ENCODE data around the gene CYB5R4.
A peak's percentile ranks its signal among the peaks of the same experiment; 100 is the strongest.

CYB5R4 gene

DNA sequence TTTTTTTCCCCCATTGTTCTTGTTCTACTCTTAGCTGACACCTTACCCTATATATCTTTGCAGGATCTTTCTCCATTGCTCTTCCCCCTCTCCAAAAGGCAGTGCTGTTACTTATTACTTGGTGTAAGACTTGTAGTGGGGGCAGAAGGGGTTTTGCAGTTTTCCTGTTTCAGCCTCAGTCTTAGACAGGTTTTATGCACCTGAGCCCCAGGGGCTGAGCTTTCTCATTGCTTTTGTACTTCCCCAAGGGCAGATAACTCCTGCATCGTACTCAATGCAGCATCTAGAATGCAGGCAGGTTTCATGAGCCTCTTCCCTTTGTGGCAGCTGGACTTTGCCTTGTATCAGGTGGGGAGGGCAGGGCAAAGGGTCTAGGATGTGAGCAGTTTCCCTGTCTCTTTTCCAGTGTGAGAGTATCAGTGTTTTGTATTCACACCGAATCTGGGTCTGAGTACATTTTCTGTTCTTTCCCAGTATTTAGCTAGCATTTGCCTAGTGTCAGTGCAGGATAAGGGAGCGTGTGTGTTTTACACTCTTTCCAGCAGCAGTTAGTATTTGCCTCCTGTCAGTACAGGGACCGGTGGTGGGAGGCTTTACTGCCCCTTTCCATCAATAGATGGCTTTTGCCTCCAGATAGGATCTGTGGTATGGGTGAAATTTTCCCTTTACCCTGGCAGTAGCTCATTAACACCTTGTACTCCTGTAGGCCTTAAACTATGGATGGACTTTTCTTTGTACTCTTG, 19.6 kb downstream of the CYB5R4 start:
- Histone ChIP-seq H3K4me2 (ENCODE audit: low read length) (no peak overlapping the region), H3K4me1 (no peaks in the 10 kb centered on the region), H3K27ac (no peak overlapping the region), H3K79me2 (peaks cover 9% of the 10 kb centered on the region), H3K9ac (no peak overlapping the region), H3K27me3 (ENCODE audit: control insufficient read depth, insufficient read depth, low read length) (no peaks in the 10 kb centered on the region), H2AFZ (no peak overlapping the region), H3K36me3 (ENCODE audit: control insufficient read depth, insufficient read depth, low read length) (no peaks in the 10 kb centered on the region), H3K9me3 (ENCODE audit: control insufficient read depth, low read length) (no peaks in the 10 kb centered on the region), H3K4me3 (ENCODE audit: low read depth, low read length) (no peak overlapping the region)
- TF ChIP-seq, protein P1, sequence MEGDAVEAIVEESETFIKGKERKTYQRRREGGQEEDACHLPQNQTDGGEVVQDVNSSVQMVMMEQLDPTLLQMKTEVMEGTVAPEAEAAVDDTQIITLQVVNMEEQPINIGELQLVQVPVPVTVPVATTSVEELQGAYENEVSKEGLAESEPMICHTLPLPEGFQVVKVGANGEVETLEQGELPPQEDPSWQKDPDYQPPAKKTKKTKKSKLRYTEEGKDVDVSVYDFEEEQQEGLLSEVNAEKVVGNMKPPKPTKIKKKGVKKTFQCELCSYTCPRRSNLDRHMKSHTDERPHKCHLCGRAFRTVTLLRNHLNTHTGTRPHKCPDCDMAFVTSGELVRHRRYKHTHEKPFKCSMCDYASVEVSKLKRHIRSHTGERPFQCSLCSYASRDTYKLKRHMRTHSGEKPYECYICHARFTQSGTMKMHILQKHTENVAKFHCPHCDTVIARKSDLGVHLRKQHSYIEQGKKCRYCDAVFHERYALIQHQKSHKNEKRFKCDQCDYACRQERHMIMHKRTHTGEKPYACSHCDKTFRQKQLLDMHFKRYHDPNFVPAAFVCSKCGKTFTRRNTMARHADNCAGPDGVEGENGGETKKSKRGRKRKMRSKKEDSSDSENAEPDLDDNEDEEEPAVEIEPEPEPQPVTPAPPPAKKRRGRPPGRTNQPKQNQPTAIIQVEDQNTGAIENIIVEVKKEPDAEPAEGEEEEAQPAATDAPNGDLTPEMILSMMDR (IDR thresholded peaks at IDR 0.05): no peak

DNA sequence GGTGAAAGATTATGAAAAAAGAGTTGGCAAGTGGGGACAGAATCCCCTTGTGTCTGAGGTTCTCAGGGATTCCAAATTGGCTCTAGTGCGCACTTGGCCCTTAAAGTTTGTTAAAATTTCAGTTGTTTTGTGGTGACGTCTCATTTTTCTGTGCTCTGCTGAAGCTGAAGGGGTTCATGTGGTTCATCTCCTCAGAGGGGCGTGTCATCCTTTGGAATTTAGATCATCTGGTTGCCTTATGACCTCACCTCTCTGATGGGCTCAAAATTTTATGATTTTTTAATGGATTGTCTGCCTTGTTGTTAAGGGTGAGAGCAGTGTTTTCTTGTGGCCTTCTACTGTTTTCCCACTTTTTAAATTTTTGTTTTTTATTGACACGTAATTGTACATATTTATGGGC, 20.3 kb downstream of the CYB5R4 start:
- TF ChIP-seq, protein P1 (IDR thresholded peaks at IDR 0.05): no peak
- no peaks in the 10 kb centered on the region for H3K4me1 ChIP-seq
- no peaks in the 10 kb centered on the region for H3K36me3 ChIP-seq (ENCODE audit: control insufficient read depth, insufficient read depth, low read length)
- peaks cover 5% of the 10 kb centered on the region for H3K79me2 ChIP-seq
- H3K9ac ChIP-seq: no peak overlapping the region
- H3K27me3 ChIP-seq (ENCODE audit: control insufficient read depth, insufficient read depth, low read length): no peaks in the 10 kb centered on the region
- H3K9me3 ChIP-seq (ENCODE audit: control insufficient read depth, low read length): no peaks in the 10 kb centered on the region
- no peak overlapping the region for H3K4me2 ChIP-seq (ENCODE audit: low read length)
- no peak overlapping the region for H3K4me3 ChIP-seq (ENCODE audit: low read depth, low read length)
- no peak overlapping the region for H2AFZ ChIP-seq
- no peak overlapping the region for H3K27ac ChIP-seq

DNA sequence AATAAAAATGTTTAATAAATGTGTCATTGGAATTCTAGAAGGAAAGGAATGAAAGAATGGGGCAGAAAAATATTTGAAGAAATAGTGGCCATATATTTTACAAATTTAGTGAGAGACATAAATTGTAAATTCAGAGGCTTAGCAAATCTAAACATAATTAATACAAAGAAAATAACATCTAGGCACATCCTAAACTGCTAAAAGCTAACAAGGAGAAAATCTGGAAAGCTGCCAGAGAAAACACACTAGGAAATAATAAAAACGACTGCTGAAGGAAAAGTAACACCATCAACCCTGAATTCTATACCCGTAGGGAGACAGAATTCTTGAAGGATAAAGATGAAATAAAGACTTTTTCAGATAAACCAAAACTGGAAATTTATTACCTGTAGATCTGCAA, 23.8 kb downstream of the CYB5R4 start:
- Histone ChIP-seq H3K4me3 (ENCODE audit: low read depth, low read length) (no peak overlapping the region), H3K27ac (no peak overlapping the region), H3K9ac (no peak overlapping the region), H3K9me3 (ENCODE audit: control insufficient read depth, low read length) (no peaks in the 10 kb centered on the region), H3K36me3 (ENCODE audit: control insufficient read depth, insufficient read depth, low read length) (no peaks in the 10 kb centered on the region), H3K79me2 (peaks cover 16% of the 10 kb centered on the region), H3K4me2 (ENCODE audit: low read length) (no peak overlapping the region), H3K4me1 (no peaks in the 10 kb centered on the region), H2AFZ (no peak overlapping the region), H3K27me3 (ENCODE audit: control insufficient read depth, insufficient read depth, low read length) (no peaks in the 10 kb centered on the region)
- TF ChIP-seq, protein P1 (IDR thresholded peaks at IDR 0.05): no peak

DNA sequence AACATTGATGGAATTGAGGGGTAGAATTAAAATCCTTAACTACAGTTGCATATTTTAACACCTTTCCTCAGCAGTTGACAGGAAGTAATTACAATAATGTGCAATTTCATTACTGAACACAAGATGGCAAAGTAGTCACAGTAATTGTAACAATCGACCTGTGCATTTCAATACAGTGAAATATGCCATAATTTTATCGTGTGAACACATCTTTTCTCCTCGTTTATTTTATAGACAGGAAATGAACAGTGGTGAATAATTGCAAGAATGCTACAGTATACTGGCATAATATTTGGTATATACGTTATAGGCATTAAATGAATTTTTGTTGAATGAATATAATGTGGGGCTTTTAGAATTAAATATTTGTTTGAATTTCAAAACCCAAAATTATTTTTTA, 25.0 kb downstream of the CYB5R4 start:
- no peaks in the 10 kb centered on the region for H3K4me1 ChIP-seq
- peaks cover 20% of the 10 kb centered on the region for H3K79me2 ChIP-seq
- no peaks in the 10 kb centered on the region for H3K9me3 ChIP-seq (ENCODE audit: control insufficient read depth, low read length)
- no peak overlapping the region for H3K9ac ChIP-seq
- no peak overlapping the region for H3K4me3 ChIP-seq (ENCODE audit: low read depth, low read length)
- H2AFZ ChIP-seq: no peak overlapping the region
- TF ChIP-seq, protein P1 (IDR thresholded peaks at IDR 0.05): peak; percentile 63
- no peaks in the 10 kb centered on the region for H3K36me3 ChIP-seq (ENCODE audit: control insufficient read depth, insufficient read depth, low read length)
- no peaks in the 10 kb centered on the region for H3K27me3 ChIP-seq (ENCODE audit: control insufficient read depth, insufficient read depth, low read length)
- H3K4me2 ChIP-seq (ENCODE audit: low read length): no peak overlapping the region
- H3K27ac ChIP-seq: no peak overlapping the region

DNA sequence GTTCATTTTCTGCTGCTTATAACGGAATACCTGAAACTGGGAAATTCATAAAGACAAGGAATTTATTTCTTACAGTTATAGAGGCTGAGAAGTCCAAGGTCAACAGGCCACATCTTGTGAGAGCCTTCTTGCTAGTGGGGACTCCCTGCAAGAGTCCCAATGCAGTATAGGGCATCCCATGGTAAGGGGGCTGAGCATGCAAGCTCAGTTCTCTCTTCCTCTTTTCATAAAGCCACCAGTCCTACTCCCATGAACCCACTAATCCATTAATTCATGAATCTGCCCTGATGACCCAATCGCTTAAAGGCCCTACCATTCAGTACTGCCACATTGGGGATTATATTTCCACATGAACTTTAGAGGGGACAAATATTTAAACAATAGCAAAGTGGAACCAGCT, 26.5 kb downstream of the CYB5R4 start:
- H3K36me3 ChIP-seq (ENCODE audit: control insufficient read depth, insufficient read depth, low read length): no peaks in the 10 kb centered on the region
- no peaks in the 10 kb centered on the region for H3K4me1 ChIP-seq

More for the DNA sequence above, 26.5 kb downstream of the CYB5R4 start:
- no peak overlapping the region for H3K9ac ChIP-seq
- no peak overlapping the region for H3K27ac ChIP-seq
- TF ChIP-seq, protein P1 (IDR thresholded peaks at IDR 0.05): no peak
- H3K79me2 ChIP-seq: peaks cover 19% of the 10 kb centered on the region
- H3K4me3 ChIP-seq (ENCODE audit: low read depth, low read length): no peak overlapping the region
- no peaks in the 10 kb centered on the region for H3K27me3 ChIP-seq (ENCODE audit: control insufficient read depth, insufficient read depth, low read length)
- H2AFZ ChIP-seq: no peak overlapping the region
- H3K9me3 ChIP-seq (ENCODE audit: control insufficient read depth, low read length): no peaks in the 10 kb centered on the region
- H3K4me2 ChIP-seq (ENCODE audit: low read length): no peak overlapping the region
